Activated naive CD8-positive, alpha-beta T cell treated with anti-CD3 and anti-CD28 coated beads for 36 hours (primary cell): ENCODE measurements around the gene FKBP5. TPM values are rescaled to one million over a fixed set of nuclear protein-coding genes. Genes with fewer than 3 reads are reported as not detected.

Source experiments
- DNase-seq: peaks from one replicate; pipeline ENCODE4 v3.0.0; 2021
- H3K27ac Mint-ChIP-seq: one replicate; pipeline ENCODE4 v1.8.0; 2022; ENCODE audit warnings: mild to moderate bottlenecking, moderate library complexity, mixed read lengths
- H3K27me3 Mint-ChIP-seq: one replicate; pipeline ENCODE4 v1.8.0; 2022; ENCODE audit warnings: mild to moderate bottlenecking, mixed read lengths
- H3K36me3 Mint-ChIP-seq: one replicate; pipeline ENCODE4 v1.8.0; 2021; ENCODE audit warnings: mild to moderate bottlenecking, mixed read lengths
- H3K4me1 Mint-ChIP-seq: one replicate; pipeline ENCODE4 v1.8.0; 2021; ENCODE audit warnings: mixed read lengths
- H3K4me3 Mint-ChIP-seq: one replicate; pipeline ENCODE4 v1.8.0; 2022; ENCODE audit warnings: mild to moderate bottlenecking, moderate library complexity, mixed read lengths
- H3K9me3 Mint-ChIP-seq: one replicate; pipeline ENCODE4 v1.8.0; 2022; ENCODE audit warnings: mixed read lengths
- total RNA-seq, 2 experiments: library from RNA; stranded (reverse); gene quantifications; one replicate each; pipeline ENCODE4 v1.2.3, GENCODE V29; 2021

Gene FKBP5
- total RNA-seq, 2 experiments from 2014 or later, result 110 TPM

- Mint-ChIP-seq H3K9me3 (peaks cover 1% of the 10 kb centered on the region), H3K36me3 (peaks cover 16% of the 10 kb centered on the region), H3K27me3 (no peaks in the 10 kb centered on the region), H3K4me1 (peaks cover 47% of the 10 kb centered on the region), H3K27ac (peak overlapping the region; percentile 80), H3K4me3 (peak overlapping the region; percentile 55)
- no peak for DNase-seq
Observed at GRCh38 chr6:35669451-35670045, 19.2 kb downstream of the FKBP5 start.

GRCh38 chr6:35668744-35669450 lies 19.8 kb downstream of the FKBP5 start:
- H3K4me1 Mint-ChIP-seq, result peaks cover 41% of the 10 kb centered on the region
- H3K27ac Mint-ChIP-seq, result peak overlapping the region; percentile 80
- peaks cover 16% of the 10 kb centered on the region for H3K36me3 Mint-ChIP-seq
- peaks cover 1% of the 10 kb centered on the region for H3K9me3 Mint-ChIP-seq
- peak overlapping the region; percentile 55 for H3K4me3 Mint-ChIP-seq
- no peak for DNase-seq
- H3K27me3 Mint-ChIP-seq, result no peaks in the 10 kb centered on the region

GRCh38 chr6:35668096-35668495 lies 20.6 kb downstream of the FKBP5 start:
- no peak for DNase-seq
- peak overlapping the region; percentile 71 for H3K4me3 Mint-ChIP-seq
- peaks cover 1% of the 10 kb centered on the region for H3K9me3 Mint-ChIP-seq
- peaks cover 16% of the 10 kb centered on the region for H3K36me3 Mint-ChIP-seq
- peaks cover 38% of the 10 kb centered on the region for H3K4me1 Mint-ChIP-seq
- peak overlapping the region; percentile 94 for H3K27ac Mint-ChIP-seq
- H3K27me3 Mint-ChIP-seq, result no peaks in the 10 kb centered on the region

- H3K27ac Mint-ChIP-seq, result no peak overlapping the region
- H3K4me1 Mint-ChIP-seq, result peaks cover 31% of the 10 kb centered on the region
- DNase-seq, result no peak
- no peaks in the 10 kb centered on the region for H3K9me3 Mint-ChIP-seq
- no peaks in the 10 kb centered on the region for H3K27me3 Mint-ChIP-seq
- peaks cover 5% of the 10 kb centered on the region for H3K36me3 Mint-ChIP-seq
- H3K4me3 Mint-ChIP-seq, result no peak overlapping the region
Observed at GRCh38 chr6:35665573-35665972, 23.1 kb downstream of the FKBP5 start.

GRCh38 chr6:35664945-35665344 lies 23.8 kb downstream of the FKBP5 start:
- H3K4me1 Mint-ChIP-seq, result peaks cover 26% of the 10 kb centered on the region
- no peak overlapping the region for H3K27ac Mint-ChIP-seq
- no peaks in the 10 kb centered on the region for H3K9me3 Mint-ChIP-seq
- H3K27me3 Mint-ChIP-seq, result no peaks in the 10 kb centered on the region
- no peak overlapping the region for H3K4me3 Mint-ChIP-seq
- DNase-seq, result no peak
- H3K36me3 Mint-ChIP-seq, result peaks cover 3% of the 10 kb centered on the region

- peaks cover 3% of the 10 kb centered on the region for H3K36me3 Mint-ChIP-seq
- H3K4me1 Mint-ChIP-seq, result peaks cover 17% of the 10 kb centered on the region
- no peak overlapping the region for H3K4me3 Mint-ChIP-seq
- H3K9me3 Mint-ChIP-seq, result no peaks in the 10 kb centered on the region
- DNase-seq, result no peak
- H3K27ac Mint-ChIP-seq, result no peak overlapping the region
- no peaks in the 10 kb centered on the region for H3K27me3 Mint-ChIP-seq
Observed at GRCh38 chr6:35663447-35664235, 25.1 kb downstream of the FKBP5 start.

- H3K36me3 Mint-ChIP-seq, result peaks cover under 1% of the 10 kb centered on the region
- H3K27ac Mint-ChIP-seq, result no peak overlapping the region
- no peaks in the 10 kb centered on the region for H3K9me3 Mint-ChIP-seq
- H3K4me1 Mint-ChIP-seq, result peaks cover 12% of the 10 kb centered on the region
- H3K4me3 Mint-ChIP-seq, result no peak overlapping the region
- no peak for DNase-seq
- no peaks in the 10 kb centered on the region for H3K27me3 Mint-ChIP-seq
Observed at GRCh38 chr6:35662999-35663398, 25.7 kb downstream of the FKBP5 start.

GRCh38 chr6:35654883-35655282 lies 33.8 kb downstream of the FKBP5 start:
- H3K36me3 Mint-ChIP-seq, result peaks cover 32% of the 10 kb centered on the region
- peaks cover 3% of the 10 kb centered on the region for H3K9me3 Mint-ChIP-seq
- no peak overlapping the region for H3K27ac Mint-ChIP-seq
- no peaks in the 10 kb centered on the region for H3K27me3 Mint-ChIP-seq
- DNase-seq, result no peak
- no peak overlapping the region for H3K4me3 Mint-ChIP-seq
- H3K4me1 Mint-ChIP-seq, result peaks cover 23% of the 10 kb centered on the region

- Mint-ChIP-seq H3K4me1 (peaks cover 41% of the 10 kb centered on the region), H3K27ac (no peak overlapping the region), H3K27me3 (no peaks in the 10 kb centered on the region), H3K36me3 (peaks cover 34% of the 10 kb centered on the region), H3K9me3 (peaks cover 3% of the 10 kb centered on the region), H3K4me3 (no peak overlapping the region)
- no peak for DNase-seq
Observed at GRCh38 chr6:35651244-35651643, 37.5 kb downstream of the FKBP5 start.

- peaks cover 3% of the 10 kb centered on the region for H3K9me3 Mint-ChIP-seq
- no peaks in the 10 kb centered on the region for H3K27me3 Mint-ChIP-seq
- H3K4me3 Mint-ChIP-seq, result no peak overlapping the region
- no peak overlapping the region for H3K27ac Mint-ChIP-seq
- peaks cover 40% of the 10 kb centered on the region for H3K36me3 Mint-ChIP-seq
- peaks cover 45% of the 10 kb centered on the region for H3K4me1 Mint-ChIP-seq
- no peak for DNase-seq
Observed at GRCh38 chr6:35650015-35650414, 38.7 kb downstream of the FKBP5 start.

- H3K27ac Mint-ChIP-seq, result peak overlapping the region; percentile 34
- no peaks in the 10 kb centered on the region for H3K27me3 Mint-ChIP-seq
- no peaks in the 10 kb centered on the region for H3K9me3 Mint-ChIP-seq
- H3K4me3 Mint-ChIP-seq, result no peak overlapping the region
- peaks cover 40% of the 10 kb centered on the region for H3K36me3 Mint-ChIP-seq
- H3K4me1 Mint-ChIP-seq, result peaks cover 55% of the 10 kb centered on the region
- no peak for DNase-seq
Observed at GRCh38 chr6:35648203-35648602, 40.5 kb downstream of the FKBP5 start.

GRCh38 chr6:35647400-35647799 lies 41.3 kb downstream of the FKBP5 start:
- no peak overlapping the region for H3K27ac Mint-ChIP-seq
- no peaks in the 10 kb centered on the region for H3K9me3 Mint-ChIP-seq
- no peak overlapping the region for H3K4me3 Mint-ChIP-seq
- peaks cover 40% of the 10 kb centered on the region for H3K36me3 Mint-ChIP-seq
- H3K4me1 Mint-ChIP-seq, result peaks cover 63% of the 10 kb centered on the region
- no peak for DNase-seq
- no peaks in the 10 kb centered on the region for H3K27me3 Mint-ChIP-seq

GRCh38 chr6:35643162-35643535 lies 45.6 kb downstream of the FKBP5 start:
- H3K27me3 Mint-ChIP-seq, result no peaks in the 10 kb centered on the region
- peak overlapping the region; percentile 61 for H3K27ac Mint-ChIP-seq
- no peaks in the 10 kb centered on the region for H3K9me3 Mint-ChIP-seq
- peaks cover 37% of the 10 kb centered on the region for H3K36me3 Mint-ChIP-seq
- H3K4me1 Mint-ChIP-seq, result peaks cover 70% of the 10 kb centered on the region
- H3K4me3 Mint-ChIP-seq, result no peak overlapping the region
- no peak for DNase-seq

GRCh38 chr6:35642471-35643161 lies 46.1 kb downstream of the FKBP5 start:
- Mint-ChIP-seq H3K4me3 (no peak overlapping the region), H3K9me3 (no peaks in the 10 kb centered on the region), H3K27me3 (no peaks in the 10 kb centered on the region), H3K4me1 (peaks cover 72% of the 10 kb centered on the region), H3K36me3 (peaks cover 37% of the 10 kb centered on the region), H3K27ac (peak overlapping the region; percentile 61)
- no peak for DNase-seq
